Left lung (tissue), 10 donors: ENCODE data around the gene CAMTA1. TPM values are rescaled to one million over a fixed set of nuclear protein-coding genes. Genes with fewer than 3 reads are reported as not detected.

ENCODE experiments used
- ATAC-seq: fragments of 200-7000 bp; cut with Tn5 transposase; one replicate; pipeline ENCODE4 v1.9.1; 2020; ENCODE audit warnings: moderate library complexity
- DNase-seq, 4 donors: peaks; one replicate each; pipeline ENCODE4 v3.0.0-alpha.2; 2013 to 2020
- H3K27ac ChIP-seq, 2 donors: fragments of 200-600 bp; sonication (generic) in 1 of 2; one replicate each; pipeline versions ENCODE4 v1.5.0 to v1.8.0; 2020 to 2021
- H3K27me3 ChIP-seq, 2 donors: fragments of 200-600 bp; sonication (generic) in 1 of 2; one replicate each; pipeline versions ENCODE4 v1.5.0 to v1.8.0; 2020 to 2021
- H3K36me3 ChIP-seq, 2 donors: fragments of 200-600 bp; sonication (generic) in 1 of 2; one replicate each; pipeline versions ENCODE4 v1.5.0 to v1.8.0; 2020 to 2021
- H3K4me1 ChIP-seq, 2 donors: fragments of 200-600 bp; one replicate each; pipeline ENCODE4 v1.8.0; 2021
- H3K4me3 ChIP-seq, 2 donors: fragments of 200-600 bp; sonication (generic) in 1 of 2; one replicate each; pipeline versions ENCODE4 v1.5.0 to v1.8.0; 2020 to 2021; ENCODE audit warnings: mild to moderate bottlenecking in 1 of 2
- H3K9me3 ChIP-seq, 2 donors: fragments of 200-600 bp; sonication (generic) in 1 of 2; one replicate each; pipeline versions ENCODE4 v1.5.0 to v1.8.0; 2020 to 2021
- intact Hi-C, 2 donors: fragments of 100-400 bp; cut with DNase I; formaldehyde crosslinking; loops; one replicate each; pipeline versions ENCODE4 v1.11.2 to v1.14.2; 2022
- polyA plus RNA-seq, 6 donors: library from polyadenylated mRNA; unstranded; fragments of 120-200 nt; gene quantifications; one replicate each; pipeline ENCODE4 v1.2.1, GENCODE V29; 2013; ENCODE audit not compliant: insufficient read length in 6 of 6
- total RNA-seq, 2 donors: library from RNA; stranded (reverse); fragmentation: NEBNext Ultra II Directional; extraction: Animal tissue kit (Norgen Biotek cat#: 25700); gene quantifications; one replicate each; pipeline ENCODE4 v1.2.1, GENCODE V29; 2021
- TF ChIP-seq, protein P1 (sequence below), 2 donors: fragments of 200-600 bp; sonication (generic) in 1 of 2; IDR thresholded peaks; one replicate each; pipeline versions ENCODE4 v1.5.0 to v1.8.0; 2021; ENCODE audit warnings: antibody characterized with exemption in 2 of 2
- donor health status: DM: no; HTN: yes; CAD: no.
- donor health status: DM: no; HTN: no; CAD: no.

The CAMTA1 gene
- total and polyA plus RNA-seq, 8 donors: 42.7 to 69.1 (median 49.4) TPM

DNA sequence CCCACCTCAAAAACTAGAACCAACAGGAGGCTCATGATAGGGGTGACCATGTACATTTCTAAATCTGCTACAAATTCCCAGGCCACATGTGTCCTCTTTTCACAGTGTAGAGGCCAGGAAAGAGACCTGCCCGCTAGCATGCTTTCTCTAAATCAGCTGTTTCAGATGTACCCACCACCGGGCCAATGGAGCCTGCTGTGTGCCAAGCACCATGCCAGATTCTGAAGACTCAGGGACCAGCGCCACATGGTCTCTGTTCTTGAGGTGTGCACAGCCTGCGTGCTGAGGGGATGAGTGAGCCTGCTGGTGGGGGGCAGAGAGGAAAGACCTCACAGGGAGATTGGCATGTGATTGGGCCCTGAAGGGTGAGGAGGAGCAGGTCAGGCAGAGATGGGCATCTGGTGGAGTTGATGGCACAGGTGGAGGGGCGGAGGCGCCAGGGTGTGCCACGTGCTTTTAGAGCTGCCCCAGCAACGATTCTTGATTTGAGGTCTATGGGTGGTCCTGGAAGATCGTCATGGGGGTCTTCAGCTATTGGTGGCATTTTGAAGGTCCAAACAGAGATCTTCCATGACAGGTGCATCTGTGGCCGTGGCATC lies 500.7 kb downstream of the CAMTA1 start:
- Histone ChIP-seq H3K4me1 (no peaks in the 10 kb centered on the region), H3K27ac (no peak overlapping the region), H3K4me3 (no peak overlapping the region), H3K36me3 (no peaks in the 10 kb centered on the region), H3K27me3 (no peaks in the 10 kb centered on the region), H3K9me3 (no peaks in the 10 kb centered on the region)
- ATAC-seq (no peak), DNase-seq (no peak)
- intact Hi-C loops: no loop called here
- TF ChIP-seq, protein P1, sequence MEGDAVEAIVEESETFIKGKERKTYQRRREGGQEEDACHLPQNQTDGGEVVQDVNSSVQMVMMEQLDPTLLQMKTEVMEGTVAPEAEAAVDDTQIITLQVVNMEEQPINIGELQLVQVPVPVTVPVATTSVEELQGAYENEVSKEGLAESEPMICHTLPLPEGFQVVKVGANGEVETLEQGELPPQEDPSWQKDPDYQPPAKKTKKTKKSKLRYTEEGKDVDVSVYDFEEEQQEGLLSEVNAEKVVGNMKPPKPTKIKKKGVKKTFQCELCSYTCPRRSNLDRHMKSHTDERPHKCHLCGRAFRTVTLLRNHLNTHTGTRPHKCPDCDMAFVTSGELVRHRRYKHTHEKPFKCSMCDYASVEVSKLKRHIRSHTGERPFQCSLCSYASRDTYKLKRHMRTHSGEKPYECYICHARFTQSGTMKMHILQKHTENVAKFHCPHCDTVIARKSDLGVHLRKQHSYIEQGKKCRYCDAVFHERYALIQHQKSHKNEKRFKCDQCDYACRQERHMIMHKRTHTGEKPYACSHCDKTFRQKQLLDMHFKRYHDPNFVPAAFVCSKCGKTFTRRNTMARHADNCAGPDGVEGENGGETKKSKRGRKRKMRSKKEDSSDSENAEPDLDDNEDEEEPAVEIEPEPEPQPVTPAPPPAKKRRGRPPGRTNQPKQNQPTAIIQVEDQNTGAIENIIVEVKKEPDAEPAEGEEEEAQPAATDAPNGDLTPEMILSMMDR (IDR thresholded peaks at IDR 0.05): no peak

DNA sequence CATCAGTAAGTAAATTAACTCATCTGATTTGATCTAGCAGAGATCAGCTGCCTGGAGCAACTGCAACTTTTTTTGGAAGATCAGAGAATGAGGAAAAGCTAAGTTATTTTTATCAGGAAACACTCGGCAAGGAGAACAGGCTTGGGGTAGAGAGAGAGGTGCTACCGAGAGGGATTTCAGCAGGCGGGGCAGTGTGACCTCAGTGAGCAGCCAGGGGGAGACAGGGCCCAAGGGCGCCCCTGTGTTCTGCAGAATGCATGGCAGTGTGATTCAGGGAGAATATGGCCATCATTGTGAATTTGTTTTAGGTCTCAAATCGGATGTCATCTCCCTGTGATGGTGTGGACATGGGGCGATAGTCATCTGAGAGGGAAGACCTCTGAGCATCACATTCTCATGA lies 501.8 kb downstream of the CAMTA1 start:
- TF ChIP-seq, protein P1 (IDR thresholded peaks at IDR 0.05): no peak
- no peak overlapping the region for H3K4me3 ChIP-seq
- H3K27me3 ChIP-seq: no peaks in the 10 kb centered on the region
- intact Hi-C loops: no loop called here
- ATAC-seq (no peak), DNase-seq (no peak)
- no peaks in the 10 kb centered on the region for H3K9me3 ChIP-seq
- no peaks in the 10 kb centered on the region for H3K36me3 ChIP-seq
- H3K27ac ChIP-seq: no peak overlapping the region
- no peaks in the 10 kb centered on the region for H3K4me1 ChIP-seq

DNA sequence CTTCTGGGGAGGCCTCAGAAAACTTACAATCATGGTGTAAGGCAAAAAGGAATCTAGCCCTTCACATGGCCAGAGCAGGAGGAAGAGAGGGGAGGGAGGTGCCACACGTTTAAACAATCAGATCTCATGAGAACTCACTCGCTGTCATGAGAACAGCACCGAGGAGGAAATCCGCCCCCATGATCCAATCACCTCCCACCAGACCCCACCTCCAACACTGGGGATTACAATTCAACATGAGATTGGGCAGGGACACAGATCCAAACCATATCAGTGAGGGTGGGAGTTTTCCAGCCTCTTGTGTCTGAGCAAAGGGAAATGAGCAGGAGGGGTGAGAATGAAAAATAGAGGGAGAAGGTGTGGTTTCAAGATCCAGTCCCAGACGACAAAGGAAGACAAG lies 503.7 kb downstream of the CAMTA1 start:
- no peak for DNase-seq
- intact Hi-C loops: no loop called here
- Histone ChIP-seq H3K9me3 (no peaks in the 10 kb centered on the region), H3K27ac (no peak overlapping the region), H3K36me3 (no peaks in the 10 kb centered on the region), H3K4me3 (no peak overlapping the region), H3K4me1 (no peaks in the 10 kb centered on the region), H3K27me3 (peaks cover 0 to 6% of the 10 kb centered on the region in 2 donors)
- no peak for ATAC-seq
- TF ChIP-seq, protein P1 (IDR thresholded peaks at IDR 0.05): no peak

DNA sequence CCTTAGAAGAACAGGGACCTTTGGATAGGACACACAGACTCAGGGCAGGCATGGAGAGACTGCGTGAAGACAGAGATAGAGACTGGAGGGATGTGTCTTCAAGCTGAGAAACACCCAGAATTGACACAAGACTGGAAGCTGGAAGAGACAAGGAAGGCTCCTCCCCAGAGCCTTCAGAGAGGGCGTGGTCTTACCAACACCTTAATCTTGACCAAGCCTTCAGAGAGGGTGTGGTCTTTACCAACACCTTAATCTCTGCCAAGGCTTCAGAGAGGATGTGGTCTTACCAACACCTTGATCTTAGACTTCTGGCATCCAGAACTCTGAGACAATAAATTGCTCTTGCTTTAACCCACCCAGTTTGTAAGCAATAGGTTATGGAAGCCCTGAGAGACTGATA lies 504.4 kb downstream of the CAMTA1 start:
- DNase-seq (no peak), ATAC-seq (no peak)
- Histone ChIP-seq H3K9me3 (no peaks in the 10 kb centered on the region), H3K36me3 (no peaks in the 10 kb centered on the region), H3K27me3 (peaks cover 0 to 6% of the 10 kb centered on the region in 2 donors), H3K27ac (no peak overlapping the region), H3K4me1 (no peaks in the 10 kb centered on the region), H3K4me3 (no peak overlapping the region)
- intact Hi-C loops: no loop called here
- TF ChIP-seq, protein P1 (IDR thresholded peaks at IDR 0.05): no peak

DNA sequence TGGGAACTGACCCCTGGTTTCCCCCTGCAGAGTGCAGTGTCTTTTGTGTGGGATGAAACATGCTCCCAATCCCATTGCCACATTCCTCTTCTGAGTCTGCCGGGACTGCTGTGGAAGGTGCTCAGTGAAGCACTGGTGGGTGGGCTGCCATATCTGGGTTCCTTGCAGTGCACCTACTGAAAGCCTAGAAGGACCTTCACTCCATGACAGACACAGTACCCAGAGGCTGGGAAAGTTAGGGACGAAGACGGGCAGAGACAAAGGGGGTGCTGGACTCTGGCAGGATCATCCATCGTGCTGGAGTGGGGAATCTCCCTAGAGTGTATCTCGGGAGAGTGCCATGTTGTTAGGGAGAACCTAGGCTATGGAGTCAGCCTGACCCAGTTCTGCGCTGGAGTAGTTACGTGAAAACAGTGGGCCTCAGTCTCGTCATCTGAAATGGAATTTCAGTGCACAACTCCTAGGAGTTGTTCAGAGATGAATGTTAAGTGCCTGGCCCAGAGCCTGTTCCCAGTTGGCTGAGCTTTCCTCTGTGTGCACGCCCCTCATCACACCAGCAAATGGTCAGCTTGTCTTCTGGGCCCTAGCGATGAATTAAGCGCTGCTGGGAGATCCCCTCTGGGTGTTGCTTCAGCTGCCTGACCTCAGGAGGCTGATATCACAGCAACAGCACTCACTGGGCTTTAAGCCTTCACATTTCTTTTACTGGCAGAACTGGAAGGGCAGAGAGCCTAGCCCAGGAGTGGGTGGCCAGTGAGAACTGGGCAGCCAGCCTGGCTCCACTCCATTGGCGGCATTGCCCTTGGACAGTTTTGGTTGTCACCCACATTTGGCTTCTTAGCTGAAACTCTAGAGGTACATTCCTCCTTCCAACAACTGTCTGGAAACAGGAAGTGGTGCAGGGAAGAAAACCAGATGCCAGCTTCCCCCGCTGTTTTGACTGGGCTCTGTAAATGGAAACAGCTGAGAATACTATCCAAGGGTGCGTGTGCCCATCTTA lies 506.0 kb downstream of the CAMTA1 start:
- Histone ChIP-seq H3K4me1 (no peaks in the 10 kb centered on the region), H3K36me3 (no peaks in the 10 kb centered on the region), H3K27ac (peak overlapping the region in 1 of 2 donors; percentile 19), H3K27me3 (peaks cover 0 to 6% of the 10 kb centered on the region in 2 donors), H3K4me3 (no peak overlapping the region), H3K9me3 (no peaks in the 10 kb centered on the region)
- TF ChIP-seq, protein P1 (IDR thresholded peaks at IDR 0.05): no peak
- intact Hi-C loops: no loop called here
- DNase-seq: peak in 1 of 4 donors; percentile 47
- peak; percentile 76 for ATAC-seq
